Upper lobe of left lung (tissue), 4 donors: ENCODE results near the gene UNC5C.

Experiments
- CTCF ChIP-seq, 6 experiments: fragments of 450-650 bp in 4 of 6; fragments of 200-600 bp in 2 of 6; sonication (generic) in 2 of 6; IDR thresholded peaks; one replicate each; pipeline ENCODE4 v1.5.1; 2016 to 2019; ENCODE audit warnings: antibody characterized with exemption in 6 of 6
- POLR2A ChIP-seq, 4 donors: fragments of 450-650 bp; IDR thresholded peaks; one replicate each; pipeline ENCODE4 v1.5.1; 2016 to 2017; ENCODE audit warnings: antibody characterized with exemption in 4 of 4, mild to moderate bottlenecking in 2 of 4

GRCh38 chr4:95197353-95197752 lies 351.4 kb downstream of the UNC5C start:
- TF ChIP-seq CTCF (IDR thresholded peaks at IDR 0.05) (no peak), POLR2A (IDR thresholded peaks at IDR 0.05) (no peak)
